ENCODE data around the gene SELENOT.
"Not testable (repeated sequence)": the region's sequence is repeated elsewhere in the genome, so short reads cannot be mapped to it uniquely, and the experiment has no call there.

The SELENOT gene

GRCh38 chr3:150589759-150590158 is 13.4 kb upstream of the SELENOT start:
- H3K9me3 ChIP-seq (ENCODE audit: insufficient read depth, low read depth, low read length) = no peaks in the 10 kb centered on the region
- H3K27me3 ChIP-seq (ENCODE audit: insufficient read depth, low read length) = no peaks in the 10 kb centered on the region
- H3K36me3 ChIP-seq (ENCODE audit: insufficient read depth, low read length) = peaks cover 20% of the 10 kb centered on the region
- no peak overlapping the region for H3K9ac ChIP-seq (ENCODE audit: low read depth, low read length)
- no peaks in the 10 kb centered on the region for H3K4me1 ChIP-seq (ENCODE audit: insufficient read depth, low read length)
- H3K27ac ChIP-seq (ENCODE audit: low read depth, low read length) = no peak overlapping the region
- 79% methylated on average over 3 of the region's 6 CpGs for WGBS
- H3K4me3 ChIP-seq (ENCODE audit: low read length) = no peak overlapping the region

DNA sequence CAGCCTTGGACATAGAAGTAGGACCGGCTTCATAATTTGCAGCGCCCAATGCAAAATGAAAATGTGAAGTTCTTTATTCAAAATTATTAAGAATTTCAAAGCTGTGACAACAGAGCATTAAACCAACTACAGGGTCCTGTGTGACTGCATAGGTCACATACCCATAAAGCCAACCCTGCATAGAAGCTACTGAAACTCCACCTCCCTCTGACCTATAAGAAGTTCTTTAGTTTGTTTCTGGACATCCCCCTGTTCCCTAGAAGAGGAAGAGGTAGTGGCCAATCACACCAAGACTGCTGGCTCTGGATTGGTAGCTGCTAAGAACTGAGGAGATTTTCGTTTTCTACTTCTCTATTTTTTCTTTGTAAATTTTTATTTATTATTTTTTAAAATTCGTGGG is 9.0 kb upstream of the SELENOT start:
- no peak overlapping the region for H3K9ac ChIP-seq (ENCODE audit: low read depth, low read length)
- no peaks in the 10 kb centered on the region for H3K27me3 ChIP-seq (ENCODE audit: insufficient read depth, low read length)
- no peaks in the 10 kb centered on the region for H3K9me3 ChIP-seq (ENCODE audit: insufficient read depth, low read depth, low read length)
- peaks cover 12% of the 10 kb centered on the region for H3K4me1 ChIP-seq (ENCODE audit: insufficient read depth, low read length)
- H3K4me3 ChIP-seq (ENCODE audit: low read length) = no peak overlapping the region
- H3K36me3 ChIP-seq (ENCODE audit: insufficient read depth, low read length) = no peaks in the 10 kb centered on the region
- 94% methylated on average over 3 of the region's 4 CpGs for WGBS
- H3K27ac ChIP-seq (ENCODE audit: low read depth, low read length) = no peak overlapping the region

DNA sequence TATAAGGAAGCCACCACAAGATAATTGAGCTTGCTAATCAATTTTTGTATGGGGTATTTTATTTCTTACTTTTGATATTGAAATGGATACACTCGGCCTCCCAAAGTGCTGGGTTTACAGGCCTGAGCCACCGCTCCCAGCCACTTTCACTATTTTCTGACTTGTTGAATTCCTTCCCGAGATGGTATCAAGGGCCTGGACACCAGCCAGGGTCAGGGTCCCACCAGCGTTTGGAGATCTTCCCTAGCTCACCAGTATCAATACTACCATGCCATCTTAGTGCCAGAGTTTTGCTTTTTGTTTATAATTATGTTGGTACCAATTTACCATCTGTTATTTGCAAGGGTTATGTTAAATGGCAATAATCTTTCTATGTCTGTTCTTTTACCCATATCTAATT is 5.5 kb upstream of the SELENOT start:
- H3K27me3 ChIP-seq (ENCODE audit: insufficient read depth, low read length) = no peaks in the 10 kb centered on the region
- no peak overlapping the region for H3K27ac ChIP-seq (ENCODE audit: low read depth, low read length)
- H3K36me3 ChIP-seq (ENCODE audit: insufficient read depth, low read length) = no peaks in the 10 kb centered on the region
- H3K4me3 ChIP-seq (ENCODE audit: low read length) = no peak overlapping the region
- WGBS = 95% methylated on average over 4 of the region's 4 CpGs
- no peak overlapping the region for H3K9ac ChIP-seq (ENCODE audit: low read depth, low read length)
- no peaks in the 10 kb centered on the region for H3K9me3 ChIP-seq (ENCODE audit: insufficient read depth, low read depth, low read length)
- H3K4me1 ChIP-seq (ENCODE audit: insufficient read depth, low read length) = peaks cover 38% of the 10 kb centered on the region

GRCh38 chr3:150599611-150600297 is 3.4 kb upstream of the SELENOT start:
- Histone ChIP-seq H3K36me3 (ENCODE audit: insufficient read depth, low read length) (no peaks in the 10 kb centered on the region), H3K27ac (ENCODE audit: low read depth, low read length) (peak overlapping the region; percentile 89), H3K4me3 (ENCODE audit: low read length) (no peak overlapping the region; the same call in 1 of the 2 replicates), H3K27me3 (ENCODE audit: insufficient read depth, low read length) (no peaks in the 10 kb centered on the region), H3K9ac (ENCODE audit: low read depth, low read length) (peak overlapping the region; percentile 44), H3K9me3 (ENCODE audit: insufficient read depth, low read depth, low read length) (no peaks in the 10 kb centered on the region), H3K4me1 (ENCODE audit: insufficient read depth, low read length) (peaks cover 39% of the 10 kb centered on the region)
- 53% methylated on average over 4 of the region's 4 CpGs for WGBS

- 89% methylated on average over 12 of the region's 13 CpGs for WGBS
- H3K9ac ChIP-seq (ENCODE audit: low read depth, low read length) = peak overlapping the region; percentile 44; the same call in 1 of the 2 replicates
- H3K36me3 ChIP-seq (ENCODE audit: insufficient read depth, low read length); H3K4me3 ChIP-seq (ENCODE audit: low read length); H3K27me3 ChIP-seq (ENCODE audit: insufficient read depth, low read length); H3K9me3 ChIP-seq (ENCODE audit: insufficient read depth, low read depth, low read length): not testable (repeated sequence)
- H3K27ac ChIP-seq (ENCODE audit: low read depth, low read length) = peak overlapping the region; percentile 89
- peaks cover 43% of the 10 kb centered on the region for H3K4me1 ChIP-seq (ENCODE audit: insufficient read depth, low read length)
These were observed 2.2 kb upstream of the SELENOT start for GRCh38 chr3:150600647-150601530.

DNA sequence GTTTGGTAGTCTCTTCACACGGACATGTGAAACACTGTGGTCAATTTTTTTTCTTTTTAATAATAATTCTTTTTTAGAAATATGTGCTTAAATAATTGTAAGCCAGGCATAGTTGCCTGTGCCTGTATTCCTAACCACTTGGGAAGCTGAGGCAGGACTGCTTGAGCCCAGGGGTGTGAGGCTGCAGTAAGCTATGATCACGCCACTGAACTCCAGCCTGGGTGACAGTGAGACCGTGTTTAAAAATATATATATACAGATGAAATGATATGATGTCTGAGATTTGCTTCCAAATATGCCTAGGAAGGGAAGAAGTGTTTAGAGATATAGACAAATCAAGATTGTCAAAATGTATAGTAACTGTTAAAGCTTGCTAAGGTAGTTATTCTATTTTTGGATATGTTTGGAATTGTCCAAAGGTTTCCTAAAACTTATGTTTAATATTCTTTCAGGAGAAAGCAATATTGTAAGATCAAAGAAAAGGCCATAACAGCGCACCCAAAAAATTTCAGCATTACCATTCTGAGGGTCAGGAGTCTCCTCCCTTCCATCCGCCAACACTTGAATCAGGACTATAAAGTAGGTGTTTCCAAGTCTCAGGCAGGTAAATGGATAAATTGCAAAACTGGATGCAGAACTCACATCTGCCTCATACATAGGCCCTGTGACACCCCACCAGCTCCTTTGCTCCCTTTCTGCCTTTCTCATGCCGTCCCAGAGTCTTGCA is 532 bp upstream of the SELENOT start:
- peak overlapping the region; percentile 91 for H3K27ac ChIP-seq (ENCODE audit: low read depth, low read length)
- peaks cover 53% of the 10 kb centered on the region for H3K4me1 ChIP-seq (ENCODE audit: insufficient read depth, low read length)
- 35% methylated on average over 6 of the region's 6 CpGs for WGBS

GRCh38 chr3:150603980-150604319 is 829 bp downstream of the SELENOT start:
- no peaks in the 10 kb centered on the region for H3K27me3 ChIP-seq (ENCODE audit: insufficient read depth, low read length)
- 4% methylated on average over 11 of the region's 11 CpGs for WGBS
- peaks cover 50% of the 10 kb centered on the region for H3K4me1 ChIP-seq (ENCODE audit: insufficient read depth, low read length)
- peaks cover 10% of the 10 kb centered on the region for H3K36me3 ChIP-seq (ENCODE audit: insufficient read depth, low read length)
- H3K4me3 ChIP-seq (ENCODE audit: low read length) = peak overlapping the region; percentile 76
- no peaks in the 10 kb centered on the region for H3K9me3 ChIP-seq (ENCODE audit: insufficient read depth, low read depth, low read length)
- peak overlapping the region; percentile 86 for H3K9ac ChIP-seq (ENCODE audit: low read depth, low read length)
- H3K27ac ChIP-seq (ENCODE audit: low read depth, low read length) = peak overlapping the region; percentile 93; the same call in 1 of the 2 replicates

More for the DNA sequence above, 532 bp upstream of the SELENOT start:
- peak overlapping the region; percentile 86 for H3K9ac ChIP-seq (ENCODE audit: low read depth, low read length)
- H3K9me3 ChIP-seq (ENCODE audit: insufficient read depth, low read depth, low read length) = no peaks in the 10 kb centered on the region
- peak overlapping the region; percentile 76 for H3K4me3 ChIP-seq (ENCODE audit: low read length)
- peaks cover 10% of the 10 kb centered on the region for H3K36me3 ChIP-seq (ENCODE audit: insufficient read depth, low read length)
- H3K27me3 ChIP-seq (ENCODE audit: insufficient read depth, low read length) = no peaks in the 10 kb centered on the region

DNA sequence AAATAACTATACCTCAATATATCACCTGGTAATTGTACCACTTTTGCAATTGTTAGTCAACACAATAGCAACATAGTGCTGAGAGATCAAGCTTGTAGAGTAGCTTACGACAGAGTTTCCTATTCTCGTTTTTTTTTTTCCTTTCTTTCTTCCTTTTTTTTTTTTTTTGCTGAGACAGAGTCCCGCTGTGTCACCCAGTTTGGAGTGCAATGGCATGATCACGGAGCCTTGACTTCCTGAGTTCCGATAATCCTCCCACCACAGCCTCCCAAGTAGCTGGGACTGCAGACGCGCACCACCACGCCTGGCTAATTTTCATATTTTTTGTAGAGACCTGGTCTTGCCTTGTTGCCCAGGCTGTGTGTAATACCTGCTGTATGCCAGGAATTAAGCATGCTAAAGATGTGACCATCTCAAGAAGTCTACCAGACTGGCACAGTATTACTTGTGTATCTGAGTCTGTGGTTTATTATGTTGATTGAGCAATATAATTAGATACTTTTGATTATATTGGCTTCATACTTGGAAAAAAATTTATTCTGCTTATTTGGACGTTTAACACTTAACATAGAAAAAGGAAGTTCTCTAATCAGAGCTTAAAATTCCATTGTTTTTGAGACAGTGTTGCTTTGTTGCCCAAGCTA is 3.0 kb downstream of the SELENOT start:
- no peak overlapping the region for H3K27ac ChIP-seq (ENCODE audit: low read depth, low read length)
- H3K9ac ChIP-seq (ENCODE audit: low read depth, low read length) = no peak overlapping the region
- no peaks in the 10 kb centered on the region for H3K27me3 ChIP-seq (ENCODE audit: insufficient read depth, low read length)
- H3K4me3 ChIP-seq (ENCODE audit: low read length) = no peak overlapping the region
- peaks cover 10% of the 10 kb centered on the region for H3K36me3 ChIP-seq (ENCODE audit: insufficient read depth, low read length)
- 93% methylated on average over 9 of the region's 9 CpGs for WGBS
- no peaks in the 10 kb centered on the region for H3K9me3 ChIP-seq (ENCODE audit: insufficient read depth, low read depth, low read length)
- peaks cover 38% of the 10 kb centered on the region for H3K4me1 ChIP-seq (ENCODE audit: insufficient read depth, low read length)

DNA sequence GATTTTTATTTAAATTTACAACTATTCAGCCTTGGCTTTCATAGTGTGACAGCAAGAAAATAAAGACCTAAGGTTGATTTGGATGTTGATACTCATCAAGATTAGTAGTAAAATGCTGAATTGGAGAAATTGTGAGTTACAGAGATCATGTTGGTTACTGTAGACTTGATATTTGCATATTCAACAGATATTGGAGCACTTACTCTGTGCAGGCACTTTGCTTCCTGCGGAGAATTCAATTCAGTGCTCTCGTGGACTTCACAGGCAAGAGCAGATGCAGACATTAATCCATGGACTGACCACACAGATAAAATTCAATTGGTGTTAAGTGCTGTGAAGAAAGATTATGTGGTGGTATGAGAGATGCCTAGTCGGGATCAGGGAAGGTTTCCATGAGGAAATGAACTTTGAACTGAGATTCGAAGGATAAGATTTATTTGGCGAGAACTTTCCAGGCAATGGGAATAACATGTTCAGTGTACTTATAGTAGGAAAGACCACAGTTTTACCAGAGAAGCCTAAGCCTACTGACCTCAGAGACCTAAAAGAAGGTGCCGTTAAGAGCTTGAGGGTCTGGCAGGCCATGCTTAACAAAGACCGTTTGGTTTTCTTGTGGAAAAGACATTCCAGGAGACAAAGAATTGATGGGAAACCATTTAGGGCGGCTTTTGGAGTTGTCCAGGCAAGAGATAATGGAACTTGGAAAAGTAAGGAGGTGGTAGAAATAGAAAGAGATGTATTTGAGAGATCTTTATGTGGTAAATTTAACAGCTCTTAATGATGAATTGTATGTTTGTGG is 4.3 kb downstream of the SELENOT start:
- peak overlapping the region; percentile 17; the same call in 1 of the 2 replicates for H3K4me3 ChIP-seq (ENCODE audit: low read length)
- H3K4me1 ChIP-seq (ENCODE audit: insufficient read depth, low read length) = peaks cover 31% of the 10 kb centered on the region
- H3K9ac ChIP-seq (ENCODE audit: low read depth, low read length) = peak overlapping the region; percentile 52
- H3K36me3 ChIP-seq (ENCODE audit: insufficient read depth, low read length) = peaks cover 18% of the 10 kb centered on the region
- no peaks in the 10 kb centered on the region for H3K27me3 ChIP-seq (ENCODE audit: insufficient read depth, low read length)
- H3K9me3 ChIP-seq (ENCODE audit: insufficient read depth, low read depth, low read length) = no peaks in the 10 kb centered on the region
- peak overlapping the region; percentile 60 for H3K27ac ChIP-seq (ENCODE audit: low read depth, low read length)
- 69% methylated on average over 8 of the region's 8 CpGs for WGBS

DNA sequence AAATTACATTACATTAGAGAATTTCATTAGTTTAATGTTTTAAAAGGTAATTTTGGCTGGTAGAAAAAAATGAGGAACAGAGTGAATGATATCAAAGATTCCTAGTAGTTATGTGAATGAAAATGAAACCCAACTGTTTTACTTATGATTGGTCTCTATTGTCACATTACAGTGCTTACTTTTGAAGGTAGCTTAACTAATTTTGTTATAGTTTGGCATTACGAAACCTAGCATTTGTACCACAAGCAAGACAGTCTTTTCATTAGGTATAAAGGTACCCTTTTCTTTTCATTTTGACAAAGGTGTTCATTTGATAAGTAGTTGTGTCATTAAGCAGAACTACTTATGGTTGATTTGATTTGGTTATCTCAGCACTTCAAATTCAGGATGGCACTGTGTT is 6.9 kb downstream of the SELENOT start:
- H3K36me3 ChIP-seq (ENCODE audit: insufficient read depth, low read length) = peaks cover 38% of the 10 kb centered on the region
- H3K9ac ChIP-seq (ENCODE audit: low read depth, low read length) = no peak overlapping the region

More for the DNA sequence above, 6.9 kb downstream of the SELENOT start:
- H3K27ac ChIP-seq (ENCODE audit: low read depth, low read length) = no peak overlapping the region
- H3K9me3 ChIP-seq (ENCODE audit: insufficient read depth, low read depth, low read length) = no peaks in the 10 kb centered on the region
- no peaks in the 10 kb centered on the region for H3K27me3 ChIP-seq (ENCODE audit: insufficient read depth, low read length)
- H3K4me1 ChIP-seq (ENCODE audit: insufficient read depth, low read length) = peaks cover 29% of the 10 kb centered on the region
- no CpG with 5 or more reads among the region's 1 CpG for WGBS
- no peak overlapping the region for H3K4me3 ChIP-seq (ENCODE audit: low read length)

All from HUES64 (cell line).